HFF-Myc (cell line): ENCODE results near the gene RSPO4.
"Not testable (repeated sequence)": the region's sequence is repeated elsewhere in the genome, so short reads cannot be mapped to it uniquely, and the experiment has no call there.

Source experiments
- DNase-seq: peaks from one replicate; pipeline ENCODE4 v3.0.0-alpha.2; 2011; ENCODE audit warnings: low read depth; ENCODE audit errors: extremely low read depth
- H3K4me3 ChIP-seq: replicated peaks from 2 replicates; pipeline ENCODE4 v1.5.1; 2011; ENCODE audit warnings: low read depth, mild to moderate bottlenecking, control low read depth, low read length
- TF ChIP-seq, protein P1 (sequence below): IDR thresholded peaks from 2 replicates; pipeline ENCODE4 v1.5.1; 2012; ENCODE audit warnings: mild to moderate bottlenecking, low read depth, low read length, control low read depth; ENCODE audit errors: missing control alignments

RSPO4 gene

DNA sequence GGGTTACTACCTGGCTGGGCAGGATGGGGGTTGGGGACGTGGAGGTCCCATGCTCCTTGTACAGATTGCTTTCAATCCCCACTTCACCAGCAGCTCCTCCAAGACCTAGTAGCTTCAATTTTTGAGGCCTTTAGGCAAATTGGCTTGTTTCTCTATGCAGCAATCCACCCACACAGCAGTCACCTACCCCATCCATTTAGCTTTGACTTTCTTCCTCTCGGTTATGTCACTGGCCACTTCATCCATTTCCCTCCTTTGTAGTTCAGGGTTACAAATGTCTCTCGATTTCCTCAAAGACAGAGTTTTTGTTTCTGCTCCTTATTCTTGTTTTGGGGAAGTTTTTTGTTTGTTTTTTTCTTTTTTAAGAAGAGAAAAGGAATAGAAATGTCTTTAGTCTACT, 33.4 kb upstream of the RSPO4 start:
- DNase-seq, result no peak
- TF ChIP-seq, protein P1, sequence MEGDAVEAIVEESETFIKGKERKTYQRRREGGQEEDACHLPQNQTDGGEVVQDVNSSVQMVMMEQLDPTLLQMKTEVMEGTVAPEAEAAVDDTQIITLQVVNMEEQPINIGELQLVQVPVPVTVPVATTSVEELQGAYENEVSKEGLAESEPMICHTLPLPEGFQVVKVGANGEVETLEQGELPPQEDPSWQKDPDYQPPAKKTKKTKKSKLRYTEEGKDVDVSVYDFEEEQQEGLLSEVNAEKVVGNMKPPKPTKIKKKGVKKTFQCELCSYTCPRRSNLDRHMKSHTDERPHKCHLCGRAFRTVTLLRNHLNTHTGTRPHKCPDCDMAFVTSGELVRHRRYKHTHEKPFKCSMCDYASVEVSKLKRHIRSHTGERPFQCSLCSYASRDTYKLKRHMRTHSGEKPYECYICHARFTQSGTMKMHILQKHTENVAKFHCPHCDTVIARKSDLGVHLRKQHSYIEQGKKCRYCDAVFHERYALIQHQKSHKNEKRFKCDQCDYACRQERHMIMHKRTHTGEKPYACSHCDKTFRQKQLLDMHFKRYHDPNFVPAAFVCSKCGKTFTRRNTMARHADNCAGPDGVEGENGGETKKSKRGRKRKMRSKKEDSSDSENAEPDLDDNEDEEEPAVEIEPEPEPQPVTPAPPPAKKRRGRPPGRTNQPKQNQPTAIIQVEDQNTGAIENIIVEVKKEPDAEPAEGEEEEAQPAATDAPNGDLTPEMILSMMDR, result no peak
- H3K4me3 ChIP-seq, result no peak overlapping the region

DNA sequence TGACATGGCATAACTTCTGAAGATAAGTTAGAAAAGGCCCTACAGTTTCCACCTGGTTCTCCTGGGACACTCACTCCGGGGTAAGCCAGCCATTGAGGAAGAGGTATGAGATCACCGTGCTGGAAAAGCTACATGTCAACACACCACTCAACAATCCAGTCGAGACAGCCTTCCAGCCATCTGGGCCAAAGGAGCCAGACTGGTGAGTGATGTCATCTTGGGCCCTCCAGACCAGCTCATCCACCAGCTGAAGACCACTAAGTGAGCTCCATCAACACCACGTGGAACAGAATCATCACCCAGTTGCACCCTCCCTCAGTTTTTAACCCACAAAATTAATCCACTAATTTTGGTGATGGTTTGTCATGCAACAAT, 32.3 kb upstream of the RSPO4 start:
- TF ChIP-seq, protein P1, result no peak
- H3K4me3 ChIP-seq, result no peak overlapping the region
- no peak for DNase-seq

- no peak for DNase-seq
- TF ChIP-seq, protein P1, result no peak
- H3K4me3 ChIP-seq, result no peak overlapping the region
Observed at GRCh38 chr20:1033751-1034414, 31.8 kb upstream of the RSPO4 start.

DNA sequence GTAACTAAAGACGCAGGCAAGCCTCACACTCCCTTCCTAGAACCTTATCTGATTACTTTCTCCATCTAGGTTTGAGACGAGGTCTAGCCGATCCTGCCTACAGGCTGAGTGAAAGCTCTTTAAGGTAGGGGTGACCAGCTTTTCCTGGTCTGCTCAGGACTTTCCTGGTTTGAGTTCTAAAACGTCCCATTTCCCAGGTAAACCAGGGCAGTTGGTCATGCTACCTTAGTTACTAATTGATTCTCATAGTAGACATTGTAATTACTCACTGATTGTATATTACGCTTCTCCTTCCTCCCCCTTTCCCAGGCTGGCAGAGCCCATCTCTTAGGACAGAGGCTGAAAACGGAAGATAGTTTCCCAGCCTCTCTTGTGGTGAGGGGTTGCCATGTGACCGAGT, 27.9 kb upstream of the RSPO4 start:
- TF ChIP-seq, protein P1, result no peak
- no peak overlapping the region for H3K4me3 ChIP-seq
- DNase-seq, result no peak

GRCh38 chr20:1026214-1026613, 24.1 kb upstream of the RSPO4 start:
- H3K4me3 ChIP-seq, DNase-seq: not testable (repeated sequence)

GRCh38 chr20:1022871-1023270, 20.8 kb upstream of the RSPO4 start:
- DNase-seq, result no peak
- no peak overlapping the region for H3K4me3 ChIP-seq
- TF ChIP-seq, protein P1, result no peak

DNA sequence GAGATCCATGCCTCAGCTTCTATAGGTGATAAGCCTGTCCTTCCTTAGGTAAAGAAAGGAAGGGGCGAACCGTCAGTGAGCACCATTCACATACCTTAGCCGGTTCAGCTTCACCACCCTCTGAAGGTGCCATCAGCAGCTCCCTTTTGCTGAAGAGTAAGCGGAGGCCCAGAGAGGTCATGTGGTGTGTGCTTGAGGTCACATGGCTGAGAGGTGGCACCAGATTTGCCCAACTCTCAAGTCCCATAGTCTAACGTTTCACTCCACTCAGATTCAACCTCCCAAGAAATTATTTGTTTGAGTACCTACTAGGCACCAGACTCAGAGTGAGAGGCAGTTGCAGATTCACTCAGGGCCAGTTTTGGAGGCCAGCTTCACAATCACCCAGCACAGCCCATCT, 18.5 kb upstream of the RSPO4 start:
- TF ChIP-seq, protein P1, result no peak

More for the DNA sequence above, 18.5 kb upstream of the RSPO4 start:
- no peak for DNase-seq
- no peak overlapping the region for H3K4me3 ChIP-seq
